Endothelial cell of umbilical vein (primary cell): Measurements from ENCODE around the gene MPEG1. TPM values are rescaled to one million over a fixed set of nuclear protein-coding genes. Genes with fewer than 3 reads are reported as not detected.

Experiments
- BruUV-seq: library from RNA; stranded (reverse); fragments of 400-500 nt; replicated peaks from 2 replicates; lab custom pipeline; 2021; lab: Mats Ljungman, UMichigan
- CTCF ChIA-PET: fragments of 300-600, 350-600 bp; sonication (Branson Sonifier 250); formaldehyde crosslinking; loops from one replicate; lab custom pipeline; 2021; ENCODE audit warnings: antibody characterized with exemption, inconsistent platforms; lab: Charles Lee
- POLR2A ChIA-PET: fragments of 300-600, 350-600 bp; sonication (Branson Sonifier 250); formaldehyde crosslinking; loops from one replicate; lab custom pipeline; 2021; ENCODE audit warnings: antibody characterized with exemption, inconsistent platforms; lab: Charles Lee
- DNase-seq: peaks from one replicate; pipeline ENCODE4 v3.0.0-alpha.2; 2011; ENCODE audit warnings: low read depth, low spot score
- FAIRE-seq: peaks from 2 replicates; lab custom pipeline; 2011; peaks lifted over from hg19 to GRCh38; lab: Jason Lieb, UNC
- H2AFZ ChIP-seq: 2 replicates; pipeline ENCODE4 v1.6.0; 2012; ENCODE audit warnings: low read depth, low read length, control low read depth, inconsistent platforms
- H3K27ac ChIP-seq: 2 replicates; pipeline ENCODE4 v1.5.1; 2011; ENCODE audit warnings: low read depth, mild to moderate bottlenecking, control low read depth, low read length, moderate library complexity; ENCODE audit not compliant: insufficient read depth
- H3K27me3 ChIP-seq, 2 experiments: 2 replicates each; pipeline versions ENCODE4 v1.6.0 to v1.6.1; 2011; ENCODE audit warnings: low read length in 2 of 2, mixed read lengths in 1 of 2; ENCODE audit not compliant: control insufficient read depth in 2 of 2, insufficient read depth in 2 of 2
- H3K36me3 ChIP-seq, 2 experiments: 2 replicates in 1 of 2; 3 replicates in 1 of 2; pipeline ENCODE4 v1.5.1; 2011; ENCODE audit warnings: low read length in 2 of 2, mild to moderate bottlenecking in 1 of 2, moderate library complexity in 1 of 2; ENCODE audit not compliant: control insufficient read depth in 2 of 2, insufficient read depth in 2 of 2; ENCODE audit errors: extremely low read depth in 1 of 2
- H3K4me1 ChIP-seq: 3 replicates; pipeline ENCODE4 v1.5.1; 2011; ENCODE audit warnings: mild to moderate bottlenecking, low read length; ENCODE audit not compliant: control insufficient read depth, insufficient read depth; ENCODE audit errors: extremely low read depth
- H3K4me2 ChIP-seq: 2 replicates; pipeline ENCODE4 v1.6.1; 2011; ENCODE audit warnings: low read length, control low read depth, mixed read lengths; ENCODE audit not compliant: insufficient read depth
- H3K4me3 ChIP-seq, 3 experiments: fragments of 200-600 bp in 1 of 3; sonication (generic), shearing (Covaris generic) in 1 of 3; replicated peaks in 1 of 3; 2 replicates each; pipeline ENCODE4 v1.5.1; 2011 to 2016; ENCODE audit warnings: control low read depth in 3 of 3, low read length in 3 of 3, mild to moderate bottlenecking in 2 of 3, inconsistent platforms in 1 of 3, low read depth in 1 of 3, moderate library complexity in 1 of 3; ENCODE audit not compliant: insufficient read depth in 1 of 3
- H3K79me2 ChIP-seq: 2 replicates; pipeline ENCODE4 v1.6.0; 2012; ENCODE audit warnings: low read length, inconsistent platforms; ENCODE audit not compliant: control insufficient read depth, insufficient read depth
- H3K9ac ChIP-seq: replicated peaks from 2 replicates; pipeline ENCODE3; 2011; ENCODE audit warnings: low read length, control low read depth; ENCODE audit not compliant: insufficient read depth; ENCODE audit errors: extremely low read depth
- H3K9me1 ChIP-seq: replicated peaks from 3 replicates; pipeline ENCODE4 v1.6.0; 2011; ENCODE audit warnings: mild to moderate bottlenecking, low read length; ENCODE audit not compliant: control insufficient read depth, insufficient read depth; ENCODE audit errors: extremely low read depth
- H3K9me3 ChIP-seq: replicated peaks from 2 replicates; pipeline ENCODE4 v1.5.1; 2012; ENCODE audit warnings: low read length, inconsistent platforms; ENCODE audit not compliant: control insufficient read depth, insufficient read depth
- H4K20me1 ChIP-seq: replicated peaks from 2 replicates; pipeline ENCODE3; 2011; ENCODE audit warnings: mild to moderate bottlenecking, low read length; ENCODE audit not compliant: control insufficient read depth, insufficient read depth; ENCODE audit errors: extremely low read depth
- CTCF ChIP-seq, 2 donors: IDR thresholded peaks; 1 replicate in 1 of 2; 2 replicates in 1 of 2; pipeline ENCODE4 v1.5.1; 2011; ENCODE audit warnings: low read length in 2 of 2, mild to moderate bottlenecking in 2 of 2, moderate library complexity in 2 of 2, control low read depth in 1 of 2, inconsistent platforms in 1 of 2, low read depth in 1 of 2; ENCODE audit not compliant: insufficient read depth in 1 of 2; ENCODE audit errors: extremely low read depth in 1 of 2
- FOS ChIP-seq: IDR thresholded peaks from 2 replicates; pipeline ENCODE4 v1.6.1; 2011; ENCODE audit warnings: mild to moderate bottlenecking, low read length, moderate library complexity, borderline replicate concordance; ENCODE audit not compliant: insufficient read depth
- JUN ChIP-seq: IDR thresholded peaks from 2 replicates; pipeline ENCODE4 v1.6.1; 2011; ENCODE audit warnings: borderline replicate concordance, low read depth; ENCODE audit not compliant: insufficient read length, insufficient read depth
- dilution Hi-C: fragments of 300-500 bp; cut with MboI; formaldehyde crosslinking; loops from one replicate; pipeline ENCODE4 v1.15.0; 2019; ENCODE audit warnings: low sequenced_read_pairs; ENCODE audit not compliant: extremely low pct_ligation_motif_present
- intact Hi-C: fragments of 100-400 bp; cut with micrococcal nuclease; formaldehyde crosslinking; loops from one replicate; pipeline ENCODE4 v1.10.0; 2022
- polyA plus RNA-seq, 4 experiments: library from polyadenylated mRNA; depleted of rRNA in 3 of 4; stranded (reverse) in 3 of 4; unstranded in 1 of 4; fragments of >200 nt; gene quantifications; 2 replicates each; pipeline versions ENCODE4 v1.2.1 to v1.2.3, GENCODE V29; 2011 to 2012; ENCODE audit warnings: missing spikeins in 1 of 4
- total RNA-seq: library from RNA; stranded (reverse); gene quantifications from 2 replicates; pipeline ENCODE4 v1.2.3, GENCODE V29; 2021

The MPEG1 gene
- total and polyA plus RNA-seq, 2 donors (not counting 3 experiments of a cell fraction or from before 2014, with no cell fraction given), result not detected

GRCh38 chr11:59247531-59248227 lies 35.0 kb upstream of the MPEG1 start:
- no peak overlapping the region for H3K4me2 ChIP-seq

GRCh38 chr11:59243633-59244032 lies 30.9 kb upstream of the MPEG1 start:
- Histone ChIP-seq H3K27me3 (no peaks in the 10 kb centered on the region), H3K79me2 (no peaks in the 10 kb centered on the region), H3K4me2 (no peak overlapping the region), H3K27ac (no peak overlapping the region), H3K4me3 (no peak overlapping the region), H4K20me1 (no peaks in the 10 kb centered on the region), H3K9me3 (no peaks in the 10 kb centered on the region), H3K4me1 (no peaks in the 10 kb centered on the region), H3K9me1 (no peaks in the 10 kb centered on the region), H3K9ac (no peak overlapping the region), H3K36me3 (no peaks in the 10 kb centered on the region), H2AFZ (no peak overlapping the region)
- DNase-seq (no peak), FAIRE-seq (no peak)
- intact Hi-C loops, result no loop called here
- ChIA-PET POLR2A (no interaction called here), CTCF (no interaction called here)
- no TSS peak for BruUV-seq
- dilution Hi-C loops, result no loop called here
- TF ChIP-seq FOS (peak; percentile 26), JUN (no peak)

More at GRCh38 chr11:59247531-59248227, 35.0 kb upstream of the MPEG1 start:
- Histone ChIP-seq H3K36me3 (no peaks in the 10 kb centered on the region), H3K9me1 (no peaks in the 10 kb centered on the region), H3K27ac (no peak overlapping the region), H3K4me1 (no peaks in the 10 kb centered on the region), H3K27me3 (no peaks in the 10 kb centered on the region), H2AFZ (no peak overlapping the region), H3K79me2 (no peaks in the 10 kb centered on the region), H3K9ac (no peak overlapping the region), H3K4me3 (no peak overlapping the region), H4K20me1 (no peaks in the 10 kb centered on the region), H3K9me3 (no peaks in the 10 kb centered on the region)
- DNase-seq (no peak), FAIRE-seq (no peak)
- TF ChIP-seq CTCF (IDR thresholded peaks at IDR 0.05; ENCODE audit: extremely low read depth in 1 of 2, insufficient read depth in 1 of 2, low read depth in 1 of 2, low read length in 2 of 2), result no peak
- no TSS peak for BruUV-seq
- ChIA-PET POLR2A (no interaction called here), CTCF (no interaction called here)
- intact Hi-C loops, result no loop called here
- dilution Hi-C loops, result no loop called here
